Ovary (tissue), 9 donors: Measurements from ENCODE around the gene RAPGEF4. TPM values are rescaled to one million over a fixed set of nuclear protein-coding genes. Genes with fewer than 3 reads are reported as not detected.

Experiments used
- DNase-seq, 5 donors: peaks; one replicate each; pipeline ENCODE4 v3.0.0-alpha.2; 2019 to 2020
- H3K27ac ChIP-seq, 2 donors: fragments of 200-600 bp; one replicate each; pipeline versions ENCODE4 v1.5.1 to v1.8.0; 2019 to 2022
- H3K27me3 ChIP-seq: fragments of 200-600 bp; one replicate; pipeline ENCODE4 v1.8.0; 2022
- H3K36me3 ChIP-seq: fragments of 200-600 bp; sonication (generic); one replicate; pipeline ENCODE4 v1.5.1; 2019
- H3K4me1 ChIP-seq: one replicate; pipeline ENCODE4 v1.8.1; 2013; ENCODE audit warnings: mild to moderate bottlenecking, moderate library complexity; ENCODE audit not compliant: insufficient read depth
- H3K4me3 ChIP-seq: fragments of 200-600 bp; sonication (generic); one replicate; pipeline ENCODE4 v1.5.1; 2017
- H3K9me3 ChIP-seq, 2 donors: fragments of 200-600 bp in 1 of 2; sonication (generic) in 1 of 2; one replicate each; pipeline versions ENCODE4 v1.5.1 to v1.8.1; 2013 to 2019; ENCODE audit warnings: mild to moderate bottlenecking in 1 of 2, moderate library complexity in 1 of 2
- CTCF ChIP-seq, 3 donors: fragments of 450-650 bp in 2 of 3; fragments of 200-600 bp in 1 of 3; IDR thresholded peaks; one replicate each; pipeline versions ENCODE4 v1.5.1 to v1.8.0; 2016 to 2022; ENCODE audit warnings: antibody characterized with exemption in 3 of 3, mild to moderate bottlenecking in 1 of 3
- EP300 ChIP-seq: sonication (generic); formaldehyde crosslinking; IDR thresholded peaks from one replicate; pipeline ENCODE4 v1.6.1; 2017; ENCODE audit warnings: antibody characterized with exemption
- POLR2A ChIP-seq: fragments of 450-650 bp; IDR thresholded peaks from one replicate; pipeline ENCODE4 v1.6.1; 2017; ENCODE audit warnings: antibody characterized with exemption, mild to moderate bottlenecking, moderate library complexity
- WGBS, 3 donors: extraction: QIAGEN DNeasy Blood & Tissue Kit in 1 of 3; methylation state at CpG; one replicate each; pipeline versions ENCODE4 v1.1.5 to v1.1.7; 2013 to 2017; 5-methylcytosine and 5-hydroxymethylcytosine counted together
- intact Hi-C, 4 donors: fragments of 100-400 bp; cut with DNase I; formaldehyde crosslinking; loops; one replicate each; pipeline versions ENCODE4 v1.11.0 to v1.15.1; 2022 to 2023
- polyA plus RNA-seq, 2 donors: library from polyadenylated mRNA; stranded (reverse); fragments of 200-250 nt in 1 of 2; fragments of 350-450 nt in 1 of 2; fragmentation: Illumina TruSeq in 1 of 2; extraction: RNeasy Lipid Tissue Mini Kit (QIAGEN cat#74804) in 1 of 2; gene quantifications; one replicate each; pipeline ENCODE4 v1.2.3, GENCODE V29; 2013 to 2014
- total RNA-seq, 7 donors: library from RNA; depleted of rRNA in 2 of 7; stranded (reverse); fragments of >200 nt in 2 of 7; fragmentation: NEBNext Ultra II Directional in 3 of 7; extraction: Animal tissue kit (Norgen Biotek cat#: 25700) in 3 of 7; gene quantifications; one replicate each; pipeline versions ENCODE4 v1.1.0 to v1.2.4, GENCODE V29; 2016 to 2023
- donor health status: DM: no; HTN: no; CAD: no; lungs with moderate emphysema.
- donor health status: DM: no; HTN: no; CAD: no.
- donor health status: Bipolar disorder and iron deficiency.
- donor health status: DM: yes; HTN: yes; CAD: no.
- donor health status: DM: no; HTN: no; CAD: no.
- donor health status: DM: yes; HTN: yes; CAD: no.

RAPGEF4 gene
- total and polyA plus RNA-seq, 9 donors, result 6.8 to 24.6 (median 8.3) TPM

DNA sequence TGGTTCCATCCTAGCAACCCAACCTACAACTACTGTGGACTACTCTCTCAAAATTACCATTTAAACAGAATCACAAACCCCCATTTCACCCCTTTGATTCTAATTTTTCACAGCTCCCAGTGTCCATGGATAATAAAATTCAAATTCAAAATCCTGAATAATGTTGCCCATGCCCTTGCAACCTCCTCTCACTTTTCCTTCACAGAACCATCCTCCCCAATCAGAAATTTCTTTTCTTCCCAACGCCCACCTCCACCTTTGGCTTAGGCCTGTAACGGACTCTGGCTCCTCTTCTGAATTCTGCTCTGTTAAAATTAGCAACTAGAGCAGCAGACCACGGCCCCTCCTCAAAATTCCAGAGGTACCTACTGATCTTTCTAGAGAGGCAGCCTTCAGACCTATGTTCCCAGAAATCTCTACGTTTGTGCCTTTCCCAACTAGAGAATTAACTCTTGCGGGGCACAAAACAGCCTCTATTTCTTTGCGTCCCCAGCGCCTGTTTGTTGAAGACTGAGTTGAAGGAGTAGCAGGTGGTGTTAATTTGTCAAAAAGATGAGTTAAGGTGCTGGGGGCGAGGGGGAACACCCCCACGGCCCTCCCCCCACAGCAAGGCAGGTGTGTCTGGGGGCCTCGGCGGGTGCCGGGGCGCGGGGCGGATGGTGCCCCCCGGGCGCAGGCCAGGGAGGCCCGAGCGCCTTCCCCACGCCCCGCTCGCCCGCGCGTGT lies 339.6 kb downstream of the RAPGEF4 start:
- Histone ChIP-seq H3K4me1 (peaks cover 3% of the 10 kb centered on the region), H3K4me3 (peak overlapping the region; percentile 69), H3K9me3 (no peaks in the 10 kb centered on the region), H3K27ac (peak overlapping the region; percentile 99 to 100), H3K36me3 (no peaks in the 10 kb centered on the region), H3K27me3 (no peaks in the 10 kb centered on the region)
- no peak for TF ChIP-seq CTCF (IDR thresholded peaks at IDR 0.05)
- no peak for TF ChIP-seq POLR2A
- no peak for TF ChIP-seq EP300
- intact Hi-C loops, result loop anchor here in 2 of 4 donors (5.0 kb wide), 1 partner anchor 132 kb away; no protein-coding TSS in a partner anchor
- 3 to 5% (median 4%) methylated on average over 23 to 25 of the region's 25 CpGs for WGBS, 3 donors
- no peak for DNase-seq

GRCh38 chr2:173075781-173076580 lies 340.3 kb downstream of the RAPGEF4 start, which contains the start of gene MAP3K20:
MAP3K20 (plus strand) TSS chr2:173075846; CDS start chr2:173091032, 15,186 bp downstream.
- peak within 1 kb of the TSS; percentile 69 for H3K4me3 ChIP-seq
- no peaks in the 10 kb centered on the region for H3K9me3 ChIP-seq
- no peaks in the 10 kb centered on the region for H3K36me3 ChIP-seq
- H3K4me1 ChIP-seq, result peaks cover 3% of the 10 kb centered on the region
- H3K27me3 ChIP-seq, result no peaks in the 10 kb centered on the region
- peak; percentile 82 to 88 (median 86) for DNase-seq
- WGBS, 3 donors, result 0 to 1% (median 1%) methylated on average over 61 to 106 of the region's 106 CpGs
- peak in 2 of 3 donors; percentile 60 to 63 for TF ChIP-seq CTCF (IDR thresholded peaks at IDR 0.05)
- no peak for TF ChIP-seq EP300
- peak; percentile 83 for TF ChIP-seq POLR2A
- H3K27ac ChIP-seq, result peak within 1 kb of the TSS; percentile 99 to 100
- intact Hi-C loops, result loop anchor here in 3 of 4 donors (2.0 to 5.0 kb wide), 2 partner anchors 131 to 135 kb away; no protein-coding TSS in a partner anchor

- Histone ChIP-seq H3K27me3 (no peaks in the 10 kb centered on the region), H3K36me3 (no peaks in the 10 kb centered on the region), H3K27ac (peak overlapping the region; percentile 99 to 100), H3K4me3 (peak overlapping the region; percentile 69), H3K9me3 (no peaks in the 10 kb centered on the region), H3K4me1 (peaks cover 5% of the 10 kb centered on the region)
- TF ChIP-seq POLR2A (no peak), CTCF (IDR thresholded peaks at IDR 0.05) (no peak), EP300 (no peak)
- intact Hi-C loops, result loop anchor here in 3 of 4 donors (2.0 to 5.0 kb wide), 2 partner anchors 131 to 134 kb away; no protein-coding TSS in a partner anchor
- WGBS, 3 donors, result 1% methylated on average over 27 of the region's 27 CpGs
- DNase-seq, result peak; percentile 50 to 70 (median 65)
Measured at GRCh38 chr2:173076581-173077345, 341.1 kb downstream of the RAPGEF4 start.
